KMS-11 (cell line): ENCODE measurements around the gene GGCX.
"Not testable (repeated sequence)": the region's sequence is repeated elsewhere in the genome, so short reads cannot be mapped to it uniquely, and the experiment has no call there.

Source experiments
- H2AFZ ChIP-seq: fragments of 200-600 bp; sonication (generic); 2 replicates; pipeline ENCODE4 v1.6.1; 2016; ENCODE audit warnings: antibody characterized with exemption, mixed run types, low read depth
- H3K27ac ChIP-seq: fragments of 200-600 bp; sonication (generic); 2 replicates; pipeline ENCODE4 v1.6.1; 2016; ENCODE audit warnings: mild to moderate bottlenecking, mixed run types
- H3K27me3 ChIP-seq: fragments of 200-600 bp; sonication (generic); 2 replicates; pipeline ENCODE4 v1.6.1; 2017; ENCODE audit warnings: mild to moderate bottlenecking, low read depth, mixed run types, moderate library complexity; ENCODE audit not compliant: insufficient read depth
- H3K36me3 ChIP-seq: fragments of 200-600 bp; sonication (generic); 2 replicates; pipeline ENCODE4 v1.6.1; 2017; ENCODE audit warnings: mild to moderate bottlenecking, mixed run types; ENCODE audit not compliant: insufficient read depth
- H3K4me1 ChIP-seq: fragments of 200-600 bp; sonication (generic); 2 replicates; pipeline ENCODE4 v1.6.1; 2016; ENCODE audit warnings: mild to moderate bottlenecking, low read depth, mixed run types; ENCODE audit not compliant: poor library complexity, severe bottlenecking
- H3K4me2 ChIP-seq: fragments of 200-600 bp; sonication (generic); 2 replicates; pipeline ENCODE4 v1.7.0; 2016; ENCODE audit warnings: mild to moderate bottlenecking, mixed run types
- H3K4me3 ChIP-seq: fragments of 200-600 bp; sonication (generic); IDR thresholded peaks from 2 replicates; pipeline ENCODE4 v1.6.1; 2017; ENCODE audit warnings: low read depth, low read length, mixed read lengths; ENCODE audit not compliant: insufficient read depth
- H3K79me2 ChIP-seq: fragments of 200-600 bp; sonication (generic); 2 replicates; pipeline ENCODE4 v1.6.1; 2016; ENCODE audit warnings: low read depth, mixed run types; ENCODE audit not compliant: insufficient read depth
- H3K9ac ChIP-seq: fragments of 200-600 bp; sonication (generic); 2 replicates; pipeline ENCODE4 v1.6.1; 2016; ENCODE audit warnings: mild to moderate bottlenecking, mixed run types
- H4K20me1 ChIP-seq: fragments of 200-600 bp; sonication (generic); 2 replicates; pipeline ENCODE4 v1.6.1; 2016; ENCODE audit warnings: mild to moderate bottlenecking, mixed run types; ENCODE audit not compliant: insufficient read depth
- CTCF ChIP-seq: fragments of 200-600 bp; sonication (generic); conservative IDR thresholded peaks from 2 replicates; pipeline ENCODE4 v1.6.1; 2017; ENCODE audit warnings: low read depth, mild to moderate bottlenecking, antibody characterized with exemption, low read length, moderate library complexity, mixed read lengths

The GGCX gene

GRCh38 chr2:85594715-85595300 is 33.5 kb upstream of the GGCX start:
- Histone ChIP-seq H4K20me1 (no peaks in the 10 kb centered on the region), H3K4me1 (peaks cover 21% of the 10 kb centered on the region), H3K9ac (peak overlapping the region; percentile 57), H3K27me3 (no peaks in the 10 kb centered on the region), H3K79me2 (peaks cover 16% of the 10 kb centered on the region; the same call in 1 of the 2 replicates), H3K4me3 (peak overlapping the region; percentile 65), H3K4me2 (peak overlapping the region; percentile 87), H3K27ac (peak overlapping the region; percentile 28; the same call in 1 of the 2 replicates), H2AFZ (peak overlapping the region; percentile 77), H3K36me3 (no peaks in the 10 kb centered on the region)
- TF ChIP-seq CTCF = no peak

GRCh38 chr2:85593023-85593422 is 31.7 kb upstream of the GGCX start:
- Histone ChIP-seq H3K27ac (no peak overlapping the region), H3K36me3 (no peaks in the 10 kb centered on the region), H3K4me1 (peaks cover 21% of the 10 kb centered on the region), H3K4me2 (no peak overlapping the region), H2AFZ (no peak overlapping the region), H4K20me1 (no peaks in the 10 kb centered on the region), H3K27me3 (no peaks in the 10 kb centered on the region), H3K79me2 (peaks cover 16% of the 10 kb centered on the region; the same call in 1 of the 2 replicates), H3K4me3 (no peak overlapping the region), H3K9ac (no peak overlapping the region)
- TF ChIP-seq CTCF = no peak

GRCh38 chr2:85592299-85592698 is 31.0 kb upstream of the GGCX start:
- not testable (repeated sequence) for H3K36me3 ChIP-seq, H2AFZ ChIP-seq, H4K20me1 ChIP-seq, H3K27ac ChIP-seq, H3K4me2 ChIP-seq, H3K27me3 ChIP-seq, H3K9ac ChIP-seq, H3K4me3 ChIP-seq
- H3K4me1 ChIP-seq = peaks cover 17% of the 10 kb centered on the region
- peaks cover 16% of the 10 kb centered on the region; the same call in 1 of the 2 replicates for H3K79me2 ChIP-seq

- H2AFZ ChIP-seq = no peak overlapping the region
- H3K27ac ChIP-seq = no peak overlapping the region
- H3K4me2 ChIP-seq = no peak overlapping the region
- no peaks in the 10 kb centered on the region for H4K20me1 ChIP-seq
- no peak overlapping the region for H3K4me3 ChIP-seq
- H3K27me3 ChIP-seq = no peaks in the 10 kb centered on the region
- no peak overlapping the region for H3K9ac ChIP-seq
- no peak for TF ChIP-seq CTCF
- peaks cover 12% of the 10 kb centered on the region for H3K4me1 ChIP-seq
- peaks cover 10% of the 10 kb centered on the region; the same call in 1 of the 2 replicates for H3K79me2 ChIP-seq
- no peaks in the 10 kb centered on the region for H3K36me3 ChIP-seq
Observed at GRCh38 chr2:85591563-85591962, 30.3 kb upstream of the GGCX start.

- Histone ChIP-seq H3K4me1 (peaks cover 7% of the 10 kb centered on the region), H3K36me3 (no peaks in the 10 kb centered on the region), H3K9ac (no peak overlapping the region), H3K4me2 (no peak overlapping the region), H2AFZ (no peak overlapping the region), H3K4me3 (no peak overlapping the region), H4K20me1 (no peaks in the 10 kb centered on the region), H3K27me3 (no peaks in the 10 kb centered on the region), H3K27ac (no peak overlapping the region), H3K79me2 (peaks cover 4% of the 10 kb centered on the region; the same call in 1 of the 2 replicates)
- no peak for TF ChIP-seq CTCF
Observed at GRCh38 chr2:85590950-85591349, 29.7 kb upstream of the GGCX start.
